ENCODE data around the gene MACC1. TPM values are rescaled to one million over a fixed set of nuclear protein-coding genes. Genes with fewer than 3 reads are reported as not detected.
A peak's percentile ranks its signal among the peaks of the same experiment; 100 is the strongest.

Gene MACC1
- total RNA-seq, 1 donor = 0.18 TPM

DNA sequence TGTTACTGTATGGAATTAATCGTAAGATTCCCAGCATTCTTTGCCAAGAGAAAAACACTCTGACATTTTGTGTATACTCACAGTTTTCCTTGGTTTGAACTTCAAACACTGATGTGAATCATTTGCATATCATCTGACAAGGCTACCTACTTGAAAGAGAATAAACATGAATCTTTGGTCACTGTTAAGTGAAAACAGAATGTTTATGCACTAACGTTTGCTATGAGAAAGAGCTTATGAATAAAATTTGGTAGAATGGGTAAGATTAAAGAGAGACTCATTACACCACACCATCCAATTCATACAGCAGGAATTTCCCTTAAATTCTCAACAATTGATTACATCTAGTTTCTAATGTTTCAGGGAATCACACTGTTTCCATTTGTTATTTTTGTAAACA is 46.6 kb downstream of the MACC1 start:
- peak; percentile 31 for DNase-seq (ENCODE audit: low read depth)
- no peak overlapping the region for H3K4me3 ChIP-seq (ENCODE audit: low read depth, low read length)

DNA sequence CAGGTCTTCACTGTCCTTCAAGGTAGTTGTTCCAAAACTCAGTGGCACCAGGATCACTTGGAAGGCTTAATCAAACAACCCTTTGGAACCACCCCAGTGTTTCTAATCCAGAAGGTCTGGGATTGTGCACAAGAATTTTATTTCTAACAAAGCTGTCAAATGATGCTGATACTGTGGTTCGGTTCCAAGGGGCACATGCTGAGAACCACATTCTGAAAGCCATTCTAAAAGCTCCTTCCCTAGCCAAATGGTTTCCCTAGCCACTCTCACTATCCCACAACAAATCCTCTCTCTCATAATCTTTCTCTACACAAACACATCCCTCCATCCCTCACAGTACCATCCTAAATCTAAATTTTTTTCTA is 52.1 kb downstream of the MACC1 start:
- peak; percentile 84 for DNase-seq (ENCODE audit: low read depth)
- TF ChIP-seq, protein P1, sequence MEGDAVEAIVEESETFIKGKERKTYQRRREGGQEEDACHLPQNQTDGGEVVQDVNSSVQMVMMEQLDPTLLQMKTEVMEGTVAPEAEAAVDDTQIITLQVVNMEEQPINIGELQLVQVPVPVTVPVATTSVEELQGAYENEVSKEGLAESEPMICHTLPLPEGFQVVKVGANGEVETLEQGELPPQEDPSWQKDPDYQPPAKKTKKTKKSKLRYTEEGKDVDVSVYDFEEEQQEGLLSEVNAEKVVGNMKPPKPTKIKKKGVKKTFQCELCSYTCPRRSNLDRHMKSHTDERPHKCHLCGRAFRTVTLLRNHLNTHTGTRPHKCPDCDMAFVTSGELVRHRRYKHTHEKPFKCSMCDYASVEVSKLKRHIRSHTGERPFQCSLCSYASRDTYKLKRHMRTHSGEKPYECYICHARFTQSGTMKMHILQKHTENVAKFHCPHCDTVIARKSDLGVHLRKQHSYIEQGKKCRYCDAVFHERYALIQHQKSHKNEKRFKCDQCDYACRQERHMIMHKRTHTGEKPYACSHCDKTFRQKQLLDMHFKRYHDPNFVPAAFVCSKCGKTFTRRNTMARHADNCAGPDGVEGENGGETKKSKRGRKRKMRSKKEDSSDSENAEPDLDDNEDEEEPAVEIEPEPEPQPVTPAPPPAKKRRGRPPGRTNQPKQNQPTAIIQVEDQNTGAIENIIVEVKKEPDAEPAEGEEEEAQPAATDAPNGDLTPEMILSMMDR (IDR thresholded peaks at IDR 0.05; ENCODE audit: insufficient read depth, low read length) = no peak
- H3K4me3 ChIP-seq (ENCODE audit: low read depth, low read length) = no peak overlapping the region

More for the DNA sequence above, 46.6 kb downstream of the MACC1 start:
- TF ChIP-seq, protein P1 (IDR thresholded peaks at IDR 0.05; ENCODE audit: insufficient read depth, low read length) = no peak

DNA sequence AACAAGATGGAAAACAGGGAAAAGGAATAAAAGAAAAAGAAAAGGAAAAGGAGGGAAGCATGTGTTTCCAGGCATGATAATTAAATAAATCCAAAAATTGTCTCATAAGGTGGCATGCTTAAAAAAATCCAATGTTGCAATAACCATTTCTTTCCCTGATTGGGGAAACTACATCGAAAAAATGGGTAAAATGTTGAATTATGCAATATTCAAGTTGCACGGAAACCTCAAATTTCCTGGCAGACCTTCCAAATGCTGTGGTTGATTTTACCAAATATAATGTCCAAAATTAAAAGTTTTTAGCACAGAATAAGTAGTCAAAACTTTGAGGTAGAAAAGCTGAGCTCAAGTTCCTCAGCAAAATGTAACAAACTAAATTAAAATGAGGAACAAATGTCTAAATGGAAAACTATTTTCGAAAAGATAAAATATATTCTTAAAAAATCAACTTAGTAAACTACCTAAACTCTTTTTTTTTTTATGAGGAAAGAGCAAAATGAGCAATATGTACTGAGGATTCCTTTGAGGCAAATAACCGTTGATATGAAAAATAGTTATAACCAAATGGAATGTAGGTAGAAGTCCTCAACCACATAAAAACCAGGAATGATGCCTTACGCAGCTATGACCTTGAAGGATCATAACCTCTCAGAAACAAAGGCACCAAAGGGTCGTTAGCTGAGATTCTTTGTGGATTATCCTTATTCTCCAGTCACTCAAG is 52.6 kb downstream of the MACC1 start:
- H3K4me3 ChIP-seq (ENCODE audit: low read depth, low read length) = no peak overlapping the region
- DNase-seq (ENCODE audit: low read depth) = peak; percentile 94
- TF ChIP-seq, protein P1 (IDR thresholded peaks at IDR 0.05; ENCODE audit: insufficient read depth, low read length) = no peak

DNA sequence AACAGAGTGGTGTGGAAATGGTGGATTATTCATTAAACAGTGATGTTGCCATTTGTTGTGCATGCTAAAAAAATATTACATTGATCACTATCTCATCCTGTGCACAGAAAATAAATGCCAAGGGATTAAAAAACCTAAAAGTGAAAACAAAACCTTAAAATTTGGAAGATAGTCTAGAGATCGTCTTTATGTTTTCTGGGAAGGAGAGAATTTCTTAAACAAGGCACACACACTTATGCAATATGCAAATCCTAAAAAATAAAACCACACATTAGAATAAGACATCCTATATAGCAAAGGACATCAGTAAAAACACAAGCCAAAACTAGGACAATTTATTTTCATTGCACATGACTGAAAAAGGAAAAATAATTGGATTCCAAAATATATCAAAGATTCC is 54.5 kb downstream of the MACC1 start:
- DNase-seq (ENCODE audit: low read depth) = no peak
- H3K4me3 ChIP-seq (ENCODE audit: low read depth, low read length) = no peak overlapping the region
- TF ChIP-seq, protein P1 (IDR thresholded peaks at IDR 0.05; ENCODE audit: insufficient read depth, low read length) = no peak

DNA sequence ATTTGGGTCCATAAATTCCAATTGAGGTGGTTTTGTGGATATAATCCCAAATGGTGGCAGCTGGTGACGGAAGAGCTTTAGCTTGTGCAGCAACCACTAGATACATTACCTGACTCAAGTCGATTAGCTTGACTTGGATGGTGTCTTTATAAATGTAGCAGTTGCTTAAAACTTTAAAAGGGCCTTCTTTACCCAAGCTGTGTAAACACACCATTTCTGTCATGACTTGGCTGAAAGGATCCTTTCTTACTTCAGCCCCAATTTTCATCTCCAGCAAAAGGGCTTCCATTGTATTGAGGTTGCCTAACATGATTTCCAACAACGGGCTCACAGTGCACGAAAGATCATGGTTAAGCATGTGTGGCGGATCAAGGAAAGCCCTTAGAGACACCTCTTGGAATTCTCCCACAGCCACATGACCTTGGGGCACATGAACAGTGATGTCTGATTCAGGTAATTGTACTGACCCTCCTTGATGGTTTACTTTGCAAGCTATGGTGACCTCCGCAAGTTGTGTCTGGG is 57.9 kb downstream of the MACC1 start:
- TF ChIP-seq, protein P1 (IDR thresholded peaks at IDR 0.05; ENCODE audit: insufficient read depth, low read length) = no peak
- no peak for DNase-seq (ENCODE audit: low read depth)
- no peak overlapping the region for H3K4me3 ChIP-seq (ENCODE audit: low read depth, low read length)

DNA sequence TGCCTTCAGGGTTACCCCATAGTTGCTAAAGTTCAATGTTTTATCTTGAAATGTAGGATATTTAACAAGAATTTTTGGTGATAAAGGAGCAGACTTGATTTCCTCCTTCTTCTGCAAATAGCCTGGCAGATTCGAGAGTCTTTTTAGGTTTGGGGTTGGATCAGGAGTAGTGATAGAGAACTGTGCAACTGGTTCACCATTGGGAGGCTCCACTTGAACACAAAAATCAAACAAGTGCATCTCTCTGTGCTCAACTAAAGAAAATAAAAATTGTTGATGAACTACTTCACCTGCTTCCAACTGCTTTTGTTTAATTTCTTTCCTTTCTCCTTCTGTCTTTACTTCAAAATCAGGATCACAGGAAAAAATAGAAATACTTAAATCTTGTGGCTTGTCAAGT is 58.5 kb downstream of the MACC1 start:
- TF ChIP-seq, protein P1 (IDR thresholded peaks at IDR 0.05; ENCODE audit: insufficient read depth, low read length) = peak; percentile 38
- DNase-seq (ENCODE audit: low read depth) = peak; percentile 80

More for the DNA sequence above, 58.5 kb downstream of the MACC1 start:
- no peak overlapping the region for H3K4me3 ChIP-seq (ENCODE audit: low read depth, low read length)

Measured in fibroblast of the aortic adventitia (primary cell).